CMK (cell line): ENCODE results near the gene DHRS13.
"Not testable (repeated sequence)": the region's sequence is repeated elsewhere in the genome, so short reads cannot be mapped to it uniquely, and the experiment has no call there.

Experiments
- DNase-seq: peaks from one replicate; pipeline ENCODE4 v3.0.0-alpha.2; 2010; ENCODE audit warnings: low read depth

The DHRS13 gene

DNA sequence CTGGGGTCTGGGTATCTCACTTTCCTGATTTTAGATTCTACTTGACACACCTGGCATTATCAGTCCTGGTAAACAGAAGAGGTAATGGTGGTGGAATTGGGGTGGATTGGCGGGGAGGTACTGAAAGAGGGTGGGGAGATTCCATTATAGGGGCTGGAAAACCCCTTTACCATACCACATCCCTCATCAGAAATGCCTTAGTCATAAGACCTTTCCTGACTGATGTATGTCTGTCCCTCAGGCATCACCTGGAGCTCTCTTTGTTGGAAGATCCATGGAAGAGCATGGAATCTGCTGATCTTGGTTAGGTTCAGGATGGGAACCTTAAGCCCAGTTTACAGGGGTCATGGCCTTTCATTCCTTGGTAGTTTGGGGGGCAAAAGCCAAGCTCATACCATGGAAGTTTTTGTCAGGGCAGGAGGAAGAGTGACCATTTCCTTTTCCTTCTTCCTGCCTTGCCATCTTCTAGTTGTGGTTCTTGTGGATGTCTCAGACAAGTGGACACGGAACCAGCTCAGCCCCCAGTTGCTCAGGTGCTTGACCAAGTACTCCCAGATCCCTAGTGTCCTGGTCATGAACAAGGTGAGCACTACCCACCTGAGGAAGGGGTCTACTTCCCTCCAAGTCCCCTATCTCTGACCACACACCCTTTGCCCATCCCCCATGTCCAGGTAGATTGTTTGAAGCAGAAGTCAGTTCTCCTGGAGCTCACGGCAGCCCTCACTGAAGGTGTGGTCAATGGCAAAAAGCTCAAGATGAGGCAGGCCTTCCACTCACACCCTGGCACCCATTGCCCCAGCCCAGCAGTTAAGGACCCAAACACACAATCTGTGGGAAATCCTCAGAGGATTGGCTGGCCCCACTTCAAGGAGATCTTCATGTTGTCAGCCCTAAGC, 44.7 kb downstream of the DHRS13 start:
- no peak for DNase-seq

DNA sequence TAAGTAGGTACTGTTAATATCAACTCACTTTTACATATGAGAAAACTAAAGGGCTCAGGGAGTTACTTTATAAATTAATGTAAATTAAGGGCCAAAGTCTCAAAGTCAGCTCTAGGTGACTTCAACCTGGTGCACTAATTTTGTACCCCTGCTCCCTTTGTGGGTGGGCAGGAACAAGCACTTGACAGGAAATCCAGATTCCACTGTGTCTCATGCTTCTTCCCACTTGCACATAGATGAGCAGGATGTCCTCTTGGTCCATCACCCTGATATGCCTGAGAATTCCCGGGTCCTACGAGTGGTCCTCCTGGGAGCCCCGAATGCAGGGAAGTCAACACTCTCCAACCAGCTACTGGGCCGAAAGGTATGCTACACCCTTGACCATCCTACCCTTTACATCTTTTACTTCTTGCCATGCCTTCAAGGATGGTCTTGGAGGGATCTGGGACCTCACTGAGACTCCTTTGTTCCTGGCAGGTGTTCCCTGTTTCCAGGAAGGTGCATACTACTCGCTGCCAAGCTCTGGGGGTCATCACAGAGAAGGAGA, 46.8 kb downstream of the DHRS13 start:
- no peak for DNase-seq

DNA sequence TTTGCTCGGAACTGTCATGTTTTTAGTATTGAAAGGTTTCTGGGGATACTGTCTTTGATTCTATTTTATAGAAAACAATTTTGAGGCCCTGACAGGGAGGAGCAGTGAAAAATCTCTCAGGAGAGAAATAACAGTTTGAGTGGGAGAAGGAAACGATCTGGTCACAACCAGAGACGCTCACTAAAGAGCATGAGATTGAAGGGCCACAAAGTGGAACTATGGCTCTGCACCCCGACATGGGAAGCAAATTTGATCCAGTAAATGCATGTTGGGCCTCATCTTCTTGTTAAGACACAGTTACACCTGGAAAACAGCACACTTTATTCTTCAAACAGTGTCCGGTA, 47.6 kb downstream of the DHRS13 start:
- DNase-seq = no peak

DNA sequence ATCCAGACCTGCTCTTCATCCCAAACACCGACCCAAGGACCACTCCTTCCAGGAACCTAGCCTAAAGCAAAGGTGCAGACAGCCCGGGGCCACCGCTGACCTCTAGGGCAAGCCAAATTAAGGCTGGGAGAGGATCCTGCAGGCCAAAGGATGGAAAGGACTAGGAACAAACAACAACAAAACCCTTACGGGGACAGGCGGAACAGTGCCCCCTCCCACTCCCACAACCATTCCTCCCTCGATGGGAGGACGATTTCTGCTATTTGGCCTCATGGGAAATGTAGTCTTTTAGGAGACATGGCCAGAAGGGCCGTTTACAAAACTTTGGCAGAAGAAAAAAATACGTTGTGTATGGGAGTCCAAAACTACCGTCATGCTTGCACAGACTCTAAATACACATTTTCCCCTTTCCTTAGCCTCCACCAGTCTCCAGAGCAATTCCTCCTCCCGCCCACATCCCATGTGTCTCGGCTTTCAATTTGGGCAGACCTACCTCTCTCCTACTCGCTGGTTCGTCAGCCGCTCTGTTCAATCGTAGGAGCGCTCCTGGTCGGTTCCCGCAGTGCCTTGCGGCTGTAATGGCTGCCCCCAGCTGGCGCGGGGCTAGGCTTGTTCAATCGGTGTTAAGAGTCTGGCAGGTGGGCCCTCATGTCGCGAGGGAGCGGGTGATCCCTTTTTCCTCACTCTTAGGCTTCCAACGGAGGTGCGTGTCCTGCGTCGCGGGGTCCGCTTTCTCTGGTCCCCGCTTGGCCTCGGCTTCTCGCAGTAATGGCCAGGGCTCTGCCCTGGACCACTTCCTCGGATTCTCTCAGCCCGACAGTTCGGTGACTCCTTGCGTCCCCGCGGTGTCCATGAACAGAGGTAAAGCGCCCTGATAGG, 48.2 kb downstream of the DHRS13 start, which contains the start of gene ERAL1:
Gene ERAL1, plus strand, starts transcription at position 560 of the 879 bp plus-strand sequence. Its CDS starts 19 bp downstream, at position 579.
- DNase-seq = no peak

DNA sequence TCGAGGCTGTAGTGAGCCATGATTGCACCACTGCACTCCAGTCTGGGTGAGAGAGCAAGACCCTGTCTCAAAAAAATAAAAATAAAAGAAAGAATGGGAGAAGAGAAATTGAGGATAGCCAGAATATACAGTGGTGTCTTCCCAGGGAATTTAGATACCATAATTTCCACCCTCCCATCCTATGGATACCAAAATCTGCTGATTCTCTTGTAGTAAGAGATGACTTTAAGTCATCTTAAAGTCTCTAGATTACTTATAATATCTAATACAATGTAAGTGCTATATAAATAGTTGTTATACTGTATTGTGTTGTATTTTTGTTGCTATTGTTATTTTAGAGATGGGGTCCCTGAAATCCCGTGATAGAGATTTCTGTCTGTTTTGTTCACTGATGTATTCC, 49.6 kb downstream of the DHRS13 start:
- DNase-seq = no peak

DNA sequence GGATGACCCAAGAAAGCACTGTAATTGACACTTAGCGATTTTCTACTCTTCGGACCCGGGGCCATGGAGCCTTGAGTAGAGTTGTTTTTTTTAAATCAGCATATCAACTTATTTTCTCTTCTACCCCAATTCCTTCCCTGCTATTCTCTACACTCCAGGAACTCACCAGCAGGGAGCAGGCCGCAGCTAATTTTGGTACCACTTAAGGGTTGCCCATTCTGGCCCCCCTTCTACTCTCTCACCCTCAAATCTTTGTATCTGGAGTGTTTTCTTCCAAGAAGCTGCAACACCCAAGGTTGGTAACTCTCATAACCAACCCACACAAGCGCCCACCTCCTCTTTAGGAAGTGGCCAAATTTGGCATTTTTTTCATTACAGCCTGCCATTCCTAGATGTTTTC, 53.6 kb downstream of the DHRS13 start:
- DNase-seq = no peak

DNA sequence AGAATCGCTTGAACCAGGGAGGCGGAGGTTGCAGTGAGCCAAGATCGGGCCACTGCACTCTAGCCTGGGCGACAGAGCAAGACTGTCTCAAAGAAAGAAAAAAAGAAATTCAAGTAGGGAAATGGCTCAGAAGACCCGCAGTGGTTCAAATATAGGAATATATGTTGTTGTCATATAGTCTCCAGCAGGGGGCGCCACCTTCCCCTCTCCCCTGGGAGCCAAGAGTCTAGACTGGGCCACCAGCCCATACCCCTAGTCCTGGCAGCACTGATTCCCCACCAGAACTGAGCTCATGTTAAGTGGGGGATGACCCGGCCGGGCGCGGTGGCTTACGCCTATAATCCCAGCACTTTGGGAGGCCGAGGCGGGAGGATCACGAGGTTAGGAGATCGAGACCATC, 54.2 kb downstream of the DHRS13 start:
- DNase-seq = not testable (repeated sequence)
